Measurements from ENCODE around the gene SREBF1.

Gene SREBF1

GRCh38 chr17:17820046-17820445 is 16.7 kb downstream of the SREBF1 start:
- DNase-seq (ENCODE audit: low read depth) = no peak
- H3K4me3 ChIP-seq (ENCODE audit: low read depth, low read length) = peak overlapping the region; percentile 93

GRCh38 chr17:17819561-17819995 is 17.2 kb downstream of the SREBF1 start:
- peak; percentile 94 for DNase-seq (ENCODE audit: low read depth)
- TF ChIP-seq CTCF (IDR thresholded peaks at IDR 0.05; ENCODE audit: control insufficient read depth, extremely low read depth, insufficient read depth) = no peak
- peak overlapping the region; percentile 93 for H3K4me3 ChIP-seq (ENCODE audit: low read depth, low read length)

More at GRCh38 chr17:17820046-17820445, 16.7 kb downstream of the SREBF1 start:
- TF ChIP-seq CTCF (IDR thresholded peaks at IDR 0.05; ENCODE audit: control insufficient read depth, extremely low read depth, insufficient read depth) = no peak

GRCh38 chr17:17819111-17819510 is 17.7 kb downstream of the SREBF1 start:
- TF ChIP-seq CTCF (IDR thresholded peaks at IDR 0.05; ENCODE audit: control insufficient read depth, extremely low read depth, insufficient read depth) = no peak
- H3K4me3 ChIP-seq (ENCODE audit: low read depth, low read length) = no peak overlapping the region
- DNase-seq (ENCODE audit: low read depth) = no peak

- no peak for TF ChIP-seq CTCF (IDR thresholded peaks at IDR 0.05; ENCODE audit: control insufficient read depth, extremely low read depth, insufficient read depth)
- no peak overlapping the region for H3K4me3 ChIP-seq (ENCODE audit: low read depth, low read length)
- no peak for DNase-seq (ENCODE audit: low read depth)
Observed at GRCh38 chr17:17818088-17818526, 18.7 kb downstream of the SREBF1 start.

- TF ChIP-seq CTCF (IDR thresholded peaks at IDR 0.05; ENCODE audit: control insufficient read depth, extremely low read depth, insufficient read depth) = no peak
- DNase-seq (ENCODE audit: low read depth) = no peak
- no peak overlapping the region for H3K4me3 ChIP-seq (ENCODE audit: low read depth, low read length)
Observed at GRCh38 chr17:17817552-17817947, 19.2 kb downstream of the SREBF1 start.

- TF ChIP-seq CTCF (IDR thresholded peaks at IDR 0.05; ENCODE audit: control insufficient read depth, extremely low read depth, insufficient read depth) = no peak
- no peak overlapping the region for H3K4me3 ChIP-seq (ENCODE audit: low read depth, low read length)
- DNase-seq (ENCODE audit: low read depth) = no peak
Observed at GRCh38 chr17:17816831-17817551, 19.8 kb downstream of the SREBF1 start.
